T-cell (primary cell): ENCODE data around the gene C17orf100. TPM values are rescaled to one million over a fixed set of nuclear protein-coding genes. Genes with fewer than 3 reads are reported as not detected.
A peak's percentile ranks its signal among the peaks of the same experiment; 100 is the strongest.
"Not testable (repeated sequence)": the region's sequence is repeated elsewhere in the genome, so short reads cannot be mapped to it uniquely, and the experiment has no call there.

ENCODE experiments used
- ATAC-seq, 4 experiments: fragments of 200-7000 bp in 3 of 4; fragments of 150-1000 bp in 1 of 4; cut with Tn5 transposase; replicated peaks in 1 of 4; 1 replicate in 3 of 4; 2 replicates in 1 of 4; pipeline ENCODE4 v1.10.0; 2021; ENCODE audit warnings: moderate library complexity in 3 of 4, mild to moderate bottlenecking in 2 of 4, moderate number of reproducible peaks in 1 of 4
- CTCF ChIA-PET, 2 donors: fragments of 300-600 bp; sonication (Branson Sonifier 250); formaldehyde crosslinking; loops; one replicate each; lab custom pipeline; 2022; ENCODE audit warnings: antibody characterized with exemption in 2 of 2; lab: Charles Lee
- POLR2A ChIA-PET, 2 donors: fragments of 300-600 bp; sonication (Branson Sonifier 250); formaldehyde crosslinking; loops; one replicate each; lab custom pipeline; 2022; ENCODE audit warnings: antibody characterized with exemption in 2 of 2; lab: Charles Lee
- DNase-seq, 35 experiments: peaks; one replicate each; pipeline versions ENCODE4 v3.0.0 to v3.0.0-alpha.2; 2013 to 2023
- H3K27ac ChIP-seq: one replicate; pipeline ENCODE4 v1.5.1; 2013; ENCODE audit warnings: low read length
- H3K27me3 ChIP-seq, 2 experiments: replicated peaks in 1 of 2; 1 replicate in 1 of 2; 2 replicates in 1 of 2; pipeline versions ENCODE4 v1.6.1 to v1.7.0; 2013; ENCODE audit warnings: low read length in 1 of 2, mixed read lengths in 1 of 2; ENCODE audit not compliant: control insufficient read depth in 2 of 2, insufficient read depth in 2 of 2; ENCODE audit errors: extremely low read depth in 1 of 2
- H3K36me3 ChIP-seq, 2 donors: 1 replicate in 1 of 2; 2 replicates in 1 of 2; pipeline versions ENCODE4 v1.6.1 to v1.7.0; 2013; ENCODE audit warnings: low read length in 1 of 2; ENCODE audit not compliant: control insufficient read depth in 2 of 2, insufficient read depth in 1 of 2; ENCODE audit errors: extremely low read depth in 1 of 2
- H3K4me1 ChIP-seq, 2 experiments: 1 replicate in 1 of 2; 2 replicates in 1 of 2; pipeline versions ENCODE4 v1.6.1 to v1.7.0; 2013; ENCODE audit warnings: low read length in 2 of 2, mixed read lengths in 1 of 2; ENCODE audit not compliant: insufficient read depth in 2 of 2, control insufficient read depth in 1 of 2; ENCODE audit errors: extremely low read depth in 1 of 2
- H3K4me3 ChIP-seq, 2 donors: 1 replicate in 1 of 2; 2 replicates in 1 of 2; pipeline versions ENCODE4 v1.5.1 to v1.7.0; 2013; ENCODE audit warnings: mild to moderate bottlenecking in 2 of 2, low read length in 1 of 2, moderate library complexity in 1 of 2; ENCODE audit not compliant: control insufficient read depth in 1 of 2; ENCODE audit errors: extremely low read depth in 1 of 2
- H3K9me3 ChIP-seq: 2 replicates; pipeline ENCODE4 v1.7.0; 2013
- H3K27ac Mint-ChIP-seq, 2 donors: one replicate each; pipeline ENCODE4 v1.8.0; 2020 to 2021; ENCODE audit warnings: mild to moderate bottlenecking in 2 of 2, mixed read lengths in 2 of 2
- H3K27me3 Mint-ChIP-seq, 2 donors: one replicate each; pipeline ENCODE4 v1.8.0; 2021 to 2022; ENCODE audit warnings: mixed read lengths in 2 of 2
- H3K36me3 Mint-ChIP-seq: one replicate; pipeline ENCODE4 v1.8.0; 2021; ENCODE audit warnings: mixed read lengths
- H3K4me1 Mint-ChIP-seq, 3 donors: one replicate each; pipeline ENCODE4 v1.8.0; 2020 to 2022; ENCODE audit warnings: mixed read lengths in 3 of 3, mild to moderate bottlenecking in 1 of 3
- H3K4me3 Mint-ChIP-seq, 3 donors: one replicate each; pipeline ENCODE4 v1.8.0; 2020 to 2022; ENCODE audit warnings: mild to moderate bottlenecking in 3 of 3, mixed read lengths in 3 of 3, moderate library complexity in 3 of 3
- H3K9me3 Mint-ChIP-seq, 3 donors: one replicate each; pipeline ENCODE4 v1.8.0; 2020 to 2022; ENCODE audit warnings: mixed read lengths in 3 of 3
- WGBS: methylation state at CpG from one replicate; pipeline ENCODE4 v1.1.5; 2013; ENCODE audit warnings: missing lambda C conversion rate; ENCODE audit not compliant: insufficient coverage; 5-methylcytosine and 5-hydroxymethylcytosine counted together
- total RNA-seq, 35 experiments: library from RNA in 6 of 35; stranded (reverse) in 6 of 35; fragments of 120-200 nt in 1 of 35; gene quantifications; one replicate each; pipeline versions ENCODE4 v1.2.1 to v1.2.4 and lab custom pipeline; 2013 to 2026

The C17orf100 gene
- total RNA-seq, 5 donors from 2014 or later (not counting 1 experiment from before 2014, with no cell fraction given): 1.1 to 3.5 (median 2.8) TPM

DNA sequence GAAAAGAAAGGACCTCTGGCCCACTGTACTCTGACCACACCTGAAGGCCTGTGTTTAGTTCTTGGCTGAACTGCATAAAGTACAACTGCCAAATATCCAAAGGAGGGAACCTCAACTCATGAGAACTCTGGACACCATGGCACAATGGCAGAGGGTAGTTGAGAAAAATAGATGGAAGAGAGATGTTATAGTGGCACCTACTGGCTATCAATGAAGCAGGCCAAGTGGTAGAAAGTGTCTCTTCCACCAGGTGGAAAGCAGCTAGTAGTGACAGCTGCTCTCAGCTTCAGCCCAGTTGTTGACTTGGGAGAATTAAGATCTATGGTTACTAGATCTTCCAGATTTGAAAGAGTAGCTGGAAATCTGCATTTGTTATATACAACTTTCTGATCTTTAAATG lies 3.4 kb upstream of the C17orf100 start:
- no peak overlapping the region for H3K4me3 ChIP-seq
- H3K4me1 ChIP-seq: peaks cover 13 to 19% of the 10 kb centered on the region in 2 experiments
- ChIA-PET POLR2A (no interaction called here), CTCF (interaction anchor here in 1 of 2 donors (0.7 to 0.8 kb wide), 2 partner anchors 175 to 176 kb away, joined by 3 to 6 read pairs; no protein-coding TSS in a partner anchor)
- H3K27ac Mint-ChIP-seq: no peak overlapping the region
- no peaks in the 10 kb centered on the region for H3K27me3 Mint-ChIP-seq
- peaks cover 38% of the 10 kb centered on the region for H3K36me3 Mint-ChIP-seq
- H3K27ac ChIP-seq: no peak overlapping the region
- peaks cover 69 to 79% (median 75%) of the 10 kb centered on the region in 3 donors for H3K4me1 Mint-ChIP-seq
- DNase-seq (peak in 1 of 35 experiments; percentile 31), ATAC-seq (no peak)
- no peaks in the 10 kb centered on the region for H3K27me3 ChIP-seq
- H3K4me3 Mint-ChIP-seq: no peak overlapping the region
- no peaks in the 10 kb centered on the region for H3K9me3 Mint-ChIP-seq
- H3K9me3 ChIP-seq: no peaks in the 10 kb centered on the region
- H3K36me3 ChIP-seq: peaks cover 0 to 35% of the 10 kb centered on the region in 2 donors

DNA sequence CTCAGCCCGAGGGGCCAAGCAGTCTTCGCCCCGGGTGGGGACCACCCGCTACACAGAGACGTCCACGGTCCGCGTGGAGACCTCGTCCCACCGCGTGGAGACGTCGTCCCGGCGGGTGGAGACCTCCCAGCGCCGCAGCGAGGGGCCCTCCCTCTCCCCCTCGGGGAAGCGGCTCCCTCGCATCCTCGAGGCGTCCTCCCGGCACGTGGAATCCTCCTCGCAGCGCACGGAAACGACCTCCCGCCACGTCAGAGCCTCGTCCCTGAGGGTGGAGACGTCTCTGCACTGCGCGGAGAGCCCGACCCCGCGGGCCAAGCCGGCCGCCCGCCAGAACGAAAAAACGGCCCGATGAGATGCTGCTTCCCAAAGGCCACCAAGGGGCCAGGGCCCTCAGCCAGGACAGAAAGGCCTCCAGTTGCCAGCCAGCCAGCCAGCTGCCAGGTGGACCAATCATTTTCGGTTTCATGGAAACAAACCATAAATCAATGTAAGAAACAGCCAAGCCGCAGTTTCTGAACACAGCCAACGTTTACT lies 424 bp downstream of the C17orf100 start:
- peaks cover 0 to 23% of the 10 kb centered on the region in 2 donors for H3K36me3 ChIP-seq
- 8% methylated on average over 46 of the region's 47 CpGs for WGBS
- H3K9me3 ChIP-seq: no peaks in the 10 kb centered on the region
- ATAC-seq (peak; percentile 5 to 23 (median 14)), DNase-seq (peak in 4 of 35 experiments; percentile 15 to 55 (median 28))
- ChIA-PET CTCF (interaction anchor here in 1 of 2 donors (2.3 kb wide), 1 partner anchor 10 kb away, joined by 10 read pairs; the partner anchor contains the start of gene TXNDC17), POLR2A (interaction anchor here (0.6 to 1.5 kb wide), 3 partner anchors 11 to 657 kb away, joined by 4 to 31 read pairs (median 5); partner anchors contain the start of genes KIAA0753 (in 1 of the 2) and TXNDC17 (in 1 of the 2))
- H3K27me3 ChIP-seq: peaks cover 0 to 13% of the 10 kb centered on the region in 2 experiments
- Mint-ChIP-seq H3K4me3 (peak overlapping the region; percentile 71 to 98 (median 97)), H3K27ac (peak overlapping the region; percentile 28 to 65), H3K36me3 (peaks cover 26% of the 10 kb centered on the region), H3K9me3 (no peaks in the 10 kb centered on the region), H3K27me3 (no peaks in the 10 kb centered on the region), H3K4me1 (peaks cover 62 to 76% (median 70%) of the 10 kb centered on the region in 3 donors)
- peak overlapping the region; percentile 69 to 79 for H3K4me3 ChIP-seq
- H3K27ac ChIP-seq: peak overlapping the region; percentile 97
- H3K4me1 ChIP-seq: peaks cover 20 to 36% of the 10 kb centered on the region in 2 experiments

DNA sequence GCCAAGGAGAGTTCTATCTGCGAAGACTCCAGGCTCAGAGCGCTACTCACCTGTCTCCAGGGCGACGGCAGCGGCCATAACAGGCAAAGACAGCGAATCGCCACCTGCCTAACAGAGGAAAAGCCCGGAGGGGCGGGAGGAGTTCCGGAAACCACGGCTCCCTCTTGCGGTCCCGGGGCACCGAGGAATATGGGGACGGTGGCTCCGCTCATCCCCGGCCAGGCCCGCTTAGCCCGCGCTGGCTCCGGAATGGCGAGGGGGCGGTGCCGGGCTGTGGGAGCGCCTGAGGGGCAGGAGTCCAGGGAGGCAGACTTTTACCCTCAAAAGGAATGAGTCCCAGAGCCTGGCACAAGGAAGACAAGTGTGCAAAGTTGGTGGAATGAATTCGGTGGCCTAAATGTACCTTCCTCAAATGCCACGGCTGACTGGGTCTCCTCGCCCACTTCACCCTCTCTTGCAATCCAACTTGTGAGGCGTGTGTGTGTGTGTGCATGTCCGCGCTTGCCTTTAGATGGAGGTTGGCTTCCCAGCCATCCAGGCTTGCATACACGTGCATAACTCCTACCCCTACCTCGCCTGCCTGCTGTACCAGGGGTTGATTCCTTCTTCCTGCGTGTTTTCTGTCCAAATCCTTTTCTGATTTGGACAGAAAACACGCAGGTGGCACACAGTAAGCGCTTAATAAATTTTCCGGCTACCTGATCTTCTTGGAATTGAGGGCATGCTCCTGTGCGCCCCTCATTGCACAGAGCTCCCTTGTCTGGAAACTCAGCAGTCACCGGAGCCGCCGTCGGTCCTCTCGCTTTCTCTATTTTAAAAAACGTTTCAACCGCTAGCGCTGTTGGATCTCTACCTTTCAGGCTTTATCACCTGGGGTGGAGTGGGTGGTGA lies 3.5 kb downstream of the C17orf100 start:
- no peaks in the 10 kb centered on the region for H3K27me3 Mint-ChIP-seq
- no peak for DNase-seq

DNA sequence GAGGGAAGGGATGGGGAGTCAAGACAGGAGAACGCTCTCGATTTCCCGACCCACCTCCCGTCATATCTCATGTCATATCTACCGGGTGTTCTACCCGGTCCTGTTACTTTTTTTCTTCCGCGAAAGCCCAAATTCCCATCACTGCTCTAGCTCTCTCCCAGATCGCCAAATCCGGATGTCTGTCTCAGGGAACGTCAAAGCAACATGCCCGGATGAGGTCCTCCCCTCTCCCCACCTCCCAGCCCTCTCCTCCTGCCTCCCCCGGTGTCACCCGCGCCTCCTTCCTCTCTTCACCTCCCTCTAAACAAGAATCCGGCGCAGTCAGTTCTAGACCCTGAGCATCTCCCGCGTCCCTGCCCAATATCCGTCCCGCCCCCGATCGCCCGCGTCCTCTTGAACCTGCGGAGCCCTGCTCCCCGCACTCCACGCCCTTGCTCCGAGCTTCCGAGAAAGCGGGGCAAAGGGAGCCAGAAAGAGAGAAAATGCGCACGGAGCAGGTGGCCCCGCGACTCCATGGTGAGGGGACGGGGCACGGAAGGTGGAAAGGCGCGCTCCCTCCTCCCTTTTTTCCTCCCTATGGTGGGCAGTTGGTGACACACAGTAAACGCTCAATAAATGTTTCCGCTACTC lies 4.3 kb downstream of the C17orf100 start:
- H3K27ac ChIP-seq, CTCF ChIA-PET, H3K27me3 Mint-ChIP-seq, ATAC-seq, POLR2A ChIA-PET, H3K36me3 ChIP-seq, DNase-seq, H3K36me3 Mint-ChIP-seq, H3K9me3 Mint-ChIP-seq, H3K9me3 ChIP-seq: not testable (repeated sequence)
- no CpG with 5 or more reads among the region's 41 CpGs for WGBS
- H3K4me1 Mint-ChIP-seq: peaks cover 55 to 68% (median 64%) of the 10 kb centered on the region in 3 donors
- Histone ChIP-seq H3K27me3 (peaks cover 0 to 13% of the 10 kb centered on the region in 2 experiments), H3K4me1 (peaks cover 18 to 45% of the 10 kb centered on the region in 2 experiments), H3K4me3 (peak overlapping the region in 1 of 2 donors; percentile 30)
- peak overlapping the region in 1 of 2 donors; percentile 71 for H3K27ac Mint-ChIP-seq
- H3K4me3 Mint-ChIP-seq: peak overlapping the region; percentile 77 to 88 (median 82)

More for the DNA sequence above, 3.5 kb downstream of the C17orf100 start:
- Histone ChIP-seq H3K4me1 (peaks cover 24 to 50% of the 10 kb centered on the region in 2 experiments), H3K36me3 (no peaks in the 10 kb centered on the region), H3K27ac (no peak overlapping the region), H3K27me3 (peaks cover 0 to 13% of the 10 kb centered on the region in 2 experiments), H3K9me3 (no peaks in the 10 kb centered on the region), H3K4me3 (peak overlapping the region in 1 of 2 donors; percentile 19)
- Mint-ChIP-seq H3K4me3 (peak overlapping the region; percentile 77 to 88 (median 78)), H3K4me1 (peaks cover 53 to 67% (median 62%) of the 10 kb centered on the region in 3 donors), H3K36me3 (peaks cover 4% of the 10 kb centered on the region), H3K27ac (no peak overlapping the region), H3K9me3 (no peaks in the 10 kb centered on the region)
- POLR2A ChIA-PET: no interaction called here
- CTCF ChIA-PET: no interaction called here
- 57% methylated on average over 27 of the region's 46 CpGs for WGBS
- no peak for ATAC-seq

DNA sequence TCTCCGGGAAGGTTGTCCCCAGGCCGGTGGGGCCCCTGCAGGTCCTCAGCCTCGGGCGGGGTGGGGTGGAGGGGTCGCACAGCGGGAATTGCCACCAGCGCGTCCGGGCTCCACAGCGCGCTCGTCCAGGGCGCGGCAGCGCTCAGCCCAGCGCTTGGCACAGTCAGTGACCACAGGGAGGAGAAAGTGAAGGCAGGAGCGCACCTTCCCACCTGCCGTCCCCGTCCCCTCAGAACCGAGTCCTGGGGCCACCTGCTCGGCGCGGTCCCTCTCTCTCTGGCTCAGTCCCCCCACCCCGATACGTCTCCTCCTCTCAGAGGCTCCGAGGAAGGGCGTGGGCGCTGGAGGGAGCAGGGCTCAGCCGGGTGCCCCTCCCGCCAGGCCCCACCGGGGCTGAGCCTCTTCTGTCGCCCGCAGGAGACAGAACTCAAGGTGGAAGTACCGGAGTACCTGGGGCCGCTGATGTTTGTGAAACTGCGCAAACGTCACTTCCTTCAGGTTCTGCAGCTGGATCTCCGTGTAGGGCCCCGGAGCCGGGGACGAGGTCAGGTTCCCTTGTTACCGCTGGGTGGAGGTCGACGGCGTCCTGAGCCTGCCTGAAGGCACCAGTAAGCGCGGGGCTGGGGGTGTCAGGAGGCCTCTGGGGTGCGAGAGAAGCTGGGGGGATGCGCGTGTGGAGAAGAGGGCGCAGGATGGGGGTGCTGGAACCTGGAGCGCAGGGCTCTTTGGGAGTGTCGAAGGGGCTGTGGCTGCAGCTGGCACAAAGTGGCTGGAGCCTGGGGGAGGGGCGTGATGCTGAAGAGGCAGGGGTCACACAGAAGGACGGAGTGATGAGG lies 5.5 kb downstream of the C17orf100 start:
- peaks cover 60 to 72% (median 66%) of the 10 kb centered on the region in 3 donors for H3K4me1 Mint-ChIP-seq
- CTCF ChIA-PET: interaction anchor here in 1 of 2 donors (0.6 kb wide), 1 partner anchor 17 kb away, joined by 4 read pairs; the partner anchor contains the start of gene KIAA0753
- peak overlapping the region; percentile 55 to 60 for H3K4me3 ChIP-seq
- H3K36me3 ChIP-seq, H3K9me3 ChIP-seq, POLR2A ChIA-PET, H3K27me3 Mint-ChIP-seq, H3K9me3 Mint-ChIP-seq, H3K36me3 Mint-ChIP-seq: not testable (repeated sequence)
- peak overlapping the region; percentile 88 to 94 (median 91) for H3K4me3 Mint-ChIP-seq
- H3K27me3 ChIP-seq: peaks cover 0 to 13% of the 10 kb centered on the region in 2 experiments
- WGBS: 8% methylated on average over 19 of the region's 55 CpGs
- DNase-seq (peak; percentile 37 to 79 (median 61)), ATAC-seq (peak; percentile 88 to 94 (median 92))
- H3K4me1 ChIP-seq: peaks cover 18 to 38% of the 10 kb centered on the region in 2 experiments
- H3K27ac Mint-ChIP-seq: peak overlapping the region; percentile 79 to 88
- peak overlapping the region; percentile 34 for H3K27ac ChIP-seq
